ENCODE data around the gene SH3RF3.
"Not testable (repeated sequence)": the region's sequence is repeated elsewhere in the genome, so short reads cannot be mapped to it uniquely, and the experiment has no call there.

The SH3RF3 gene

DNA sequence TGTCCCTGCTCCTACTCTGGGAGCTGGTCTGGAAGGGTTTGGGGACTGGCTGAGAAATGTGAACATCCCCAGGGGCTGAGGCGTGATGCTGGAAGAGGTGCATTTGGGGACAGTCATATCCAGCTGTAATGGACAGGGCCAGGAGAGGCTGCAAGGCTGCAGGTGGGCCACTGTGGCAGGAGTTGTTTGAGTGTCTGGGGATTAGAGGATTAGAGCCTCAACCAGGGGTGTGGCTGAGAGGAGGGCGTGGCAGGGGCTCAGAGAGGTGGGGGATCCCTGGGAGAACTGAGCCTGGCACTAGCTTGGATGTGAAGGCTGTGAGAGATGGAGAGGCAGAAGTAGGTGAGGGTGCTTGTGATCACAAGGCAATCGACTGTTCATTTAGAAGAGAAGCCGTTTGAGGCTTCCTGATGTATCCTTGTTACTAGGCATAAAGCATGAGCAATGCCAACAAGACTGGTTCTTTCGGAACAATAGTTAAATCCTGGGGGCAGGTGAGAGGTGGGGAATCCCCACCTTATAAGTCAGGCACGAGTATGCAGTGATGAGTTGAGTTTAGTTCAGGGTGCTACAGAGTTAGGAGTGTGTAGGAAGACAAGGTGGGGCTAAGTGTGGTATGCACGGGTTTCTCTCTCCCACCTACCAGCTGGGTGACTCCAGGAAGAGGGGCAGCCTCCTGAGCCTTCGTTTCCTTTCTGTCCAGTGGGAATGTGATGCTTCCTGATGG lies 31.9 kb downstream of the SH3RF3 start:
- no peak for DNase-seq

DNA sequence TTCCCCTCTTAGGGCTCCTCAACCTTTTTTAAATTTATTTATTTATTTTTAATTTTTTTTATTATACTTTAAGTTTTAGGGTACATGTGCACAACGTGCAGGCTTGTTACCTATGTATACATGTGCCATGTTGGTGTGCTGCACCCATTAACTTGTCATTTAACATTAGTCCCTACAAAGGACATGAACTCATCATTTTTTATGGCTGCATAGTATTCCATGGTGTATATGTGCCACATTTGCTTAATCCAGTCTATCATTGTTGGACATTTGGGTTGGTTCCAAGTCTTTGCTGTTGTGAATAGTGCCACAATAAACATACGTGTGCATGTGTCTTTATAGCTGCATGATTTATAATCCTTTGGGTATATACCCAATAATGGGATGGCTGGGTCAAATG lies 33.4 kb downstream of the SH3RF3 start:
- not testable (repeated sequence) for DNase-seq

DNA sequence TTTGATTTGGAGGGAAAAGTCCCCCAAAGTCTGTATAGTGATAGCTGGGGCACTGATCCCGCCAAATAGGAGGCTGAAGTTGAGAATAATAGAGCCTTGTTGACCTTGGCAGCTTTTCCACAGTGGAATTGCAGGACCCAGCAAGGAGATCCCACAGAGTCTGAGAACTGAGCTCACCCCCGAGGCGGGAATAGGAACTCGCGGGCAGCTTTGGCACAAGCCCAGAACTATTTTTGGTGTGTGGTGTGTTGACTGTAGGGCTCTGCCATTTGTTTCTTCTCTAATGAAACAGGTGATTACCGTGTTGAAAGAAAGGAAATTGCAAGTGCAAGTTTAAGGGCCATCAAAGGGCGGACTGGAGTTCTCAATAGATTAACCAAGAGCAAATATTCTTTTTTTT lies 34.0 kb downstream of the SH3RF3 start:
- DNase-seq, result no peak

DNA sequence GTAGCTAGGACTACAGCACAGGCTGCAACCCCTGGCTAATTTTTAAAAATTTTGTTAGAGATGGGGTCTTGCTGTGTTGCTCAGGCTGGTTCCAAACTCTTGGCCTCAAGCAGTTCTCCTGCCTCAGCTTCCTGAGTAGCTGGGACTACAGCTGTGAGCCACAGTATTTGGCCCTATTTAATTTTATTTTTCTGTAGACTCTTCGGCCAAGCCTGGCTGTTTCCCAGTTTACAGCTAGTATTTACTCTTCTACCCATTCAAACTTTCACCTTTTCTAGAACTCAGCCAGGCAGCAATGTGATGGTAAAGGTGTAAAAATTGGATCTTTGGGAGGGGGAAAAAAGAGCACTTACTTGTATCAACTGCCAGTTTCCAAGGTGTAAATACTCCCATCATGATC lies 35.3 kb downstream of the SH3RF3 start:
- DNase-seq, result no peak

DNA sequence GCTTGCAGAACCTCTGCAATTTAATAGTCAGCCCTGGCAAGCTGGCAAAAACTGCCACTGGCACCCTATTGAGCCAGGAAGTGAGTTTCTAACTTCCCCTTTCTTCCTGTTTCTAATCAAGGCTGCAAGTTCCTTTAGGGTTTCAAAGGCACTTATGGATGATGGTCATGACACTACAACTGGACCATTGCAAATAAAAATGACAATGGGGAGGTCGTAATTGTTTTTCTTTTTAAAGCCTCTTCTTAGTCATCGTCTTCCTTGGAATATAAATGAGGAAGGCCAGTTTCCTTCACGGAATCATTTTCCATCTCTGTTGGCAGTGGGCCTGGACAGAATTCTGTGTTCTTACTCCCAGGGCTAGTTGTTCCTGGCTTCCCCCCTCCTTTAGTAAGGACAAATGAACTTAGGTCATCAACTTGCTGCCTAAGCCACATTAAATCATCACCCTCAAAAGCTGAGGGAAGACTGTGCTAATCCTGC lies 35.8 kb downstream of the SH3RF3 start:
- DNase-seq, result no peak

DNA sequence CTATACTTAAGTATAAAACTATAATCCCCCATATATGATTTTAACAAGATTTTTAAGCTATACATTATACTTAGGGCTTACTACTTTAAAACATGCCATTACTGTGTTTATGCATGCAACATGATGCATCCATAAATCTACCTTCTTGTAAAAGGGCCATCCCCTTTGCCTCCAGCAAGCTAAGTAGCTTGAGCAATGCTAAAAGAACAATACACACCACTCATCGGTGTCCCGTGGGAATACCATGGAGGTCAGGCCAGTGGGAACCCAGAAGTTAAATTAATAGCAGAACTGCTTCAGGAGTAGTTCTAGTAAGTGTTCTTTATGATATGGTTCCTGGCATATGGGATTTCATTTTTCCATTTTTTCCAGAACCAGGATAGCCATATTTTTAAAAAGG lies 37.8 kb downstream of the SH3RF3 start:
- no peak for DNase-seq

DNA sequence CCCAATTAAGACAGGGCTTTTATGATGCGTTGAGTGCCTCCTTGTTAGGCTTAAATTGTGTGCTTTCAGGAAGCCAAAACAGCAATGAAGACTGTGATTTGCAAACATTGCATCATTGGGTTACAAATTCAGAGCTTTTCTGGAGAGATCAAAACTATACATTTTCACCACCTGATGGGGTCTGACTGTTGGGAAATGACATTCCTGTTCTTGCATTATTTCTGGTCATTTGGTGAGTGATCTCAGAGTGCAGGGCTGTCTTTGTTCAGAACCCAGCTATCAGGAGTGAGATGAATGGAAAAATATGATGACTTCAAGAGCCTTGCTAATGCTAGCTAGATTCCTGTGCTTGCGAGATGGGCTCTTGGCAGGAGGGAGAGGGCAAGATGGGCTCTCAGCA lies 39.1 kb downstream of the SH3RF3 start:
- no peak for DNase-seq

DNA sequence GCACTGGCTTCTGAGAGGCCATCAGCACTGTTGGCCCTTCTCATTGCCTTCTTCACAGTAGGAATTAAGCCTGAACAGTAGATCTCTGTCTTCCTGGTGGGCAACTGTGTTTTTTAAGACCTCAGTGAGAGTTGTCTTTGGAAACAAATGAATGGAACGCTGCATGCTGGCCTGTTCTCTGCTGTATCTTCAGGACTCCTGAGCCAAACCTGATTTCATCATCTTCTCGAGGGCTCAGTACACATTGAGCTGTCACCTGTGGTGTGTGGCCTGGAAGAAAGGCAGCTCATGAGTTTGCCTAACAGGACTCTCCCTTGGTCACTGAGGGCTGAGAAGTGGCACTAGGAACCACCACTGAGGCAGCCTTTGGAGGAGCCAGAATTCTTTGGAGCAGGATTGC lies 39.7 kb downstream of the SH3RF3 start:
- DNase-seq, result no peak

DNA sequence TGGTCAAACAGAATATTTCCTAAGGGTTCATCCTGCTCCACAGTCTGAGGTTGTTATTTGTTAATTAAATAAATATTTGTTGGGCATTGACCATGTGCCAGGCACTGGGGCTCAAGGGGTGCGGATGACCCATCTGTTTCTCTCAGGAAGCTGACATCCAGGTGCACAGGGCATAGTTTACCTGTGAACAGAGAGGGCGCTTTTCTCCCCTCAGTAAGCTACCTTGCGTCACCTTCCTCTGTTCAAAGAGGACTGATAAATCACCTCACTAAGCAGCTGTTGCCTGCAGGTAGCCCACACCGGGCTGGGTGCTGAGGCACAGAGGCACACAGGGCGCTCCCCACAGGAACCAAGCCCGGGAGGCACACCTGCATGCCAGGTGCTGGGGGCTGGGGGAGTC lies 41.6 kb downstream of the SH3RF3 start:
- no peak for DNase-seq

DNA sequence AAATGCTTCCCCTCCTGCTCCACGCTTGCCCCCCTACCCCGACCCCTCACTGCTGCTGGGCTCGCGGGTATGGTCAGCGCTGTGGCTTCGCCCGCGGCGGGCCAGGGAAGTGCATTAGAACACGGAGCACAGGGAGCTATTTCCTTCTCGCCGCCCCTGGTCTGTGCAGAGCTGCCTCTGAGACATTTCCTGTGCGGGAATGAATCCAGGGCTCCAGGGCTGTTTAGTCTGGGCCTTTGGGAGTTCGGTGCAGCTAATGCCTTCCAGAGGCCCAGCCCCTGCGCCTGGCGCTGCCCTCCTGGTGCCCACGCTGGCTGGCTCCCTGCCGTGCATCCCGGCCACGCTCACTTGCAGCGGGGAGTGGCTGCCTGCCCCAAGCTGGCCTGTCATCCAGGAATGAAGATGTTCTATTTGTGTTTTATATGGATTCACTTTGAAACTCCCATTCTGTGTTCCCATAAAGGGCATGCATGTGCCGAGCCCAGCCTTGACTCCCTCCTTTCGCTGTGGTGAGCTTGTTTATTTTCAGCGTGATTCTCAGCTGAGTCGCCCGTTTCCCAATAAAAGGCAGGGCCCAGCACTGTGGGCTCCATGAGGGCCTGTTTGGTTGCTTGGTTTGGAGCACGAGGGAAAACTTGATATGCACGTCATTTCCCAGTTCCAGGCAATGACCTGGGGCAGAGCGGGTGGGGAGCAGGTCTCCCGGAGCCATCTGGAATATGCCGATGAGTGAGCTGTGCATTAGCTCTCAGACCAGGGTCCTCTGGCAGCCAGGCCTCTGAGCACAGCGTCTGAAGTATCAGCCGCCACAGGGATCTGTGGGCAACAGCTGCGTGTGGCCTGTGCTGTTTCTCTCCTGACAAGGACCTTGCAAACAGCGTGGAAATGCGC lies 42.7 kb downstream of the SH3RF3 start:
- no peak for DNase-seq

DNA sequence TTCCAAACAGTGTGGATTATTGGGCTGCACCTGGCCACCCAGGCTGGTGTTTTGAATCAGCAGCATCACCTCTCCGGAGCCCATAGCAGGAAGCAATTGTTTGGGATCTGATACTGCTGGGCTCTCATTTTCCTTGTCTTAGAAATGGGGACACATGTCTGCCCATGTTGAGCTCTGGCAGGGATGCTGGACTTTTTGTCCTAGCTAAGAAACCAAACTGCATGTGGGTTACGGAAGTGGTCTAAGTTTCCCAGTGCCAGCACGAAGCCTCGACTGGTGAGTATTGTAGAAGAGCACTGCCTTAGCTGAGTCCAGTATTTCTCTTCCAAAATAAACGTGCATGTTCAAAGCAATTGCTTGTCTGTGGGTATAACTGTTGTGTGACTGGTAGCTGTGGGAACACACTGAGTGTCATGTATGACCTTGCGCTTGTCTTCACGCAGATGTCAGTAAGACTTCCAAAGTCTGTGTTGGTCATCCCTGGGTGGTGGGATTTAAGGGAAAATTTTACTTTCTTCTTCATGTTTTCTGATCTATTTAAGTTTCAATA lies 43.6 kb downstream of the SH3RF3 start:
- no peak for DNase-seq

DNA sequence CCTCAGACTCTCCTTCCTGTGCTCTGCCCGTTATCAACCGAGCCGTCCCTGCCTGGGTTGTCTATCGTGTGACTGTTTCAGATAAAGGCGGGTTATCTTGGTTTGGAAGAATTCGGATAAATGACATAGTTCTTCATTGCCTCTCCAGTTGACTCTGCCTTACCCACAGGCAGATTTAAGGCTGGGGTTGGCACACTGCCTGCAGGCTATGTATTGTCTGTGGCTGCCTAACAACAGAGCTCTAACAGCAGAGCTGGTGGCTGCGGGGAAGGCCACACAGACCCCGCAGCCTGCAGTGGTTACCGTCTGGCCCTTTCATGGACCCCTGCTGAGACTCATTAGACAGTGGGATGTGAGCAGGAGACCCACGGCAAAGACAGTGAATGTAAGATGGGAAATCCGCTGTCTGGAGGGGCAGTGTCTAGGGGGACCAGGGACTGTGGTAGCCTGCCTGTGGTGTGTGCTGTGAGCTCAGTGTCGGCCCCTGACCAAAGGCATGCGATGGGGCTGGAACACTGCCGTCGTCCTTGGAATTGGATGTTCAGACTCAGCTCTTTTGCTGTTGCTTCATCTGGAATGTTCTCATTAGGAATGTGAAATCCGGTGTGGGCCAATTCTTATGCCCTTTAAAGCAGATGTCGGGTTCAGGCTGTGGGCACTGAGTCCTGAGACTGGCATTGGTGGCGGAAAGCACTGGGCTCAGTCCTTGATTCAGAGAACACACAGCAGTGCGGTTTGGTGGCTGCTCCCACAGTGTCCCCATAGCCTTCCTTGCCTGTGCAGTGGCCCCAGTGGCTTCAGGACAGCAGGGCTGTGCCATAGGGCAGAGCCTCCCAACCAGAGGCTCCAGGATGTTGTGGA lies 44.5 kb downstream of the SH3RF3 start:
- DNase-seq, result no peak

DNA sequence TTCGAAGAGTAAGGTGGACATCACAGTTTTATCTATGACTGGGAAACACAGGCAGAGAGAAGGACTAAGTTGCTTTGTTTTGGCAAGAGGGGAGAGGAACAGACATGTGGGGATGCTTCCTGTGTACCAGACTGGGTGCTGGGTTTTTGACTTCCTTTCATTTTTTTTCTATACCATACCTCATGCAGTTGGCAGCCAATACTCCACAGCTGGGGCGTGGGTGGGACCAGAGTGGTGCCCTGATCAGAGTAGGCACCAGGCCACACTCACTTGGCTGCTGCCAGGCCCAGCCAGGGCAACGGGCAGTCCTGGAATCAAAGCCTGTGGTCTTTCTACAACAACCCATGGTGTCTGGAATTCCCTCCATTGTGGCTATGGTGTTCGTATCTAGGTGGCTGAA lies 45.2 kb downstream of the SH3RF3 start:
- no peak for DNase-seq

DNA sequence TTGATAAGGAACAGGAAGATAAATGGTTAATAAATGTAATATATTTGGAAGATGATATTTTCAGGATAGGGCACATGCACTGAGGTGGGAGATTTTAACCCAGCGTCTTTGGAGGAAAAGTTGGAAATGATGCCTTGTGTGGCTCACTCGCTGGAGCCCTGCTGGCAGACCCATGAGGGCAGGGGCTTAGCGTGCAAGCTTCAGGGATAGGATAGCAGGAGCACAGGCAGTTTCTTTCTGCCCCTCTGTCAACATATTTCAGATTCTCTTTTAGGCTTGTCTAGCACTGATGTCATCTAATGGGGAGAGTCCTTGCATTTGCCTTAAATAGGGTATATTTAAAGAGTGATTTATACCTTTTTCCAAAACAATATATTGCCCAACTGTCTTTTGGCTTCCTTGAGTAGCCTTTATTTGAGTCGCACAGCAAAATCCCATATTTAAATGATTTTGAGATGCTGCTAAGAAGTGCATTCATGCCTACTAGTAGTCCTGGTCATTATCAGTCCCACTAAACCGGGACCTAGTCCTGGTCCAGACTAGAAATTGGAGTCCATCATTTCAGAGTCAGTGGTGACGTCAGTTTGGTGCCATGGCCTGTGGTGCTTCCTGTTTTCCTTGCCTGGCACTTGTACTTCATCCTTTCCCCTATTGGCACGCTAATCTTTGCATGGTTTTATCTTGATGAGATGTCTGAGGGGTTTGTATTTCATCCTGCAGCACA lies 45.8 kb downstream of the SH3RF3 start:
- no peak for DNase-seq

DNA sequence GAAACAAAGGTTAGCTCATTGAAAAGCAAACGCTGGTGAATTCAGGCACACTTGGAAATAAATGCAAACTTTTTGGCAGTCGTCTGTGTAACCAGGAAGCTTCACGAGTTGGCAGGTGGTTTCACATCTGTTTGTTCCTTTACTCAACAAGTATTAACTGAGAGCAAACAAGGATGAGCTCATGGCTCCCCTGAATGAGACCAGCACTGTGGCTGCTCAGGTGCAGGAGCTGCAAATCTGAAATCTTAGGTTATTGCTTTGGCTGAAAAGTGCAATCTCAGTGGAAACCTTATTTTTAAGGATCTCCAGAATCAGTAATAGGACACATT lies 46.3 kb downstream of the SH3RF3 start:
- no peak for DNase-seq

DNA sequence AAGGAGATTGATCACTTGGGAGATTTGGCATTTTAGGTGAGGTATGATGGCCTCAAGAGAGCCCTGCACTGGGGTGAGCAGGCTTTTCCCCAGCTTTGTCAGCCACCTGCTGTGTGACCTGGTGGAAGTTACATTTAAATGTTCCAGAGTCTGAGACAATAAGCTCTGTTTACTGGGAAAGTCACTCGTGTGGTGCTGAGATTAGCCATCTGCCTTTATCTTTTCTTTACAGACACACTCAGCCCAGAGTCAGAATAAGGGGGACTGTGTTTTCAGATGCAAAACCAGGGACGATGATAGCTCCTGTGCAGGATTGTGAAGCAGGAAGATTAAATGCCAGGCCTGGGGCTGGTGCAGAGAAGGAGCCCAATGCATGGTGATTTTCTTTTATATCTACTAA lies 47.9 kb downstream of the SH3RF3 start:
- DNase-seq, result no peak

DNA sequence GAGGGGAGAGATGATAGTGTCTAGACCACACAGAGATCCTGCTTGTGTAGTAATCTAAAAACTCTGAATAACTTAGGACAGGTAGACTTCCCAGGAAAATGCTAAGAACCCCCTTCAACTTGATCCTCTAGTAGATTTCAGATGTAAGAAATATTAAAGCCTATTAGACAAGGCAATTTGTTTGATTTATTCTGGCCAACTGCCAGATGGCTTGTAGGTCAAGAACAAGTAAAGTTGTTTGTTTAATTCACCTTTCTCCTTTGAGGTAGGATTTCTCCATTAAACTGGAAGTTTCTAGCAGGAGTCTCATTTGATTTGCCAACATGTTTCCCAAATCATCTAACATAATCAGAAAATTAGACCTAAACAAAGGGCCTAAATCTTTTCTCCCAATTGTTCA lies 48.6 kb downstream of the SH3RF3 start:
- no peak for DNase-seq

DNA sequence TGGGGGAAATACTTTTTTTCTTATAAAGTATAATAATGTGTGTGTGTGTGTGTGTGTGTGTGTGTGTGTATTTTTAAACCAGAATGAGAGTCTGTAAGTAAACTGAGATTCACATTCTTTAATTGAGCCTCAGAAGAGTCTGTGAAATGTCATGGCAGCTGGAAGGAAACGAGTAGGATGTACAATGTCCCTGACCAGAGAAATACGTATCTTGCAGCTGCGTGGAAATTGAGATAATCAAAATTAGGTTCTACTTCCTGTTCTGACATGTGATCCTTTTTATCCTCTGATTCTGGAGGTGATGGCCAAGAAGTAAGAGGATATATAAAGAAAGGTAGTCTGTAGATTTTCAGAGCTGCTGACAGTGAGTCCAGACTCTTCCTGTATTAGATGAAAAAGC lies 50.0 kb downstream of the SH3RF3 start:
- no peak for DNase-seq

DNA sequence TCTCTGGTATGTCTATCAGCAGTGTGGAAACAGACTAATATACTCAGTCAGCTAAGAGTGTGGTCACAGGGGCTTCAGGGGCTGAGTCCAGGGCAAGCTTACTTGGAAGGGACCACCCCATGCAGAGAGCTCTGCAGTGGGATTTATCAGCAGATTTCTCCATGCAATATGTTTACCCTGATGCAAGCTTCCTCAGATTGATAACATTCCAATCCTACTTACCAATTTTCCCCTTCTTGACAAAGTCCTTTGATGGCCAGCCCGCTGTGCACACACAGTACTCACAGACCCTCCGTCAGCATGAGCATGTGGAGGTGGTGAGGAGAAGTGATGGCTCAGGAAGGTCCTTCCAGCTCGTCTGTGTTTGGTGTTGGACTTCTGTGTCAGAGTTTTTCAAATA lies 51.8 kb downstream of the SH3RF3 start:
- DNase-seq, result no peak

DNA sequence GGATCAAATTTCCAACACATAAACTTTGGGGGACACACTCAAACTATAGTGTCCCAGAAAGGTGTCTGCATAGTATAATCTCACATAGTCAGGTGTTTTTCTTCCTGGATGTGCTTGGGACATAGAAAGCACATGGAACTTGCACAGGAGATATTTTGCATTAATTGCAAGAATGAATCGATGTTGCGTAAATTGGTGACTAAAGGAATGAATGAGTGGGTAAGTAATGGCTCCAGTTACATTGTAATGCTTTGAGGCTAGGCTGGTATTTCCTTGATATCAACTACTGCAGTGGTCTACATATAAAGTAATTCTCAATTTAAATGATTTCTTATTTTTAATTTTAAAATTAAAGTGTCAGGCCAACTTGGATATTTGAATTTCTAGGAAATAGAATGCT lies 53.4 kb downstream of the SH3RF3 start:
- DNase-seq, result no peak

DNA sequence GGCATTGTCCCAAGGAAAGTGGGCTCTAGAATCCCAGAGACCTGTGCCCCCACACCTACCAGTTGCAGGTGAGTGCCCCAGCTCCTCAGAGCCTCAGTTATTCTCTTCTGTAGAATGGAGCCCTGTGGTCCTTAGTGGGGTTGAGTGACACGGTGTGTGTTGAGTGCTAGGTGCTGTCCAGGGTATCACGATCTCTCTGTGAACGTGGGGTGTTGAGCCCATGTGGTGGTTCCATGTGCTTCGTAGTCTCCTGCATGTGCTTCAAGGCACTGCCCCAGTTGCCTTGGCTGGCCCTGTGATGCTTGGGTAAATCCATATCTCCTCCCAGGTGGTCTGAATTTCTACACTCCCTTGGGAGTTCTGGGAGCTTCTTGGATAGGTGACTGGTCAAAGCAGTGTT lies 54.9 kb downstream of the SH3RF3 start:
- DNase-seq, result no peak

DNA sequence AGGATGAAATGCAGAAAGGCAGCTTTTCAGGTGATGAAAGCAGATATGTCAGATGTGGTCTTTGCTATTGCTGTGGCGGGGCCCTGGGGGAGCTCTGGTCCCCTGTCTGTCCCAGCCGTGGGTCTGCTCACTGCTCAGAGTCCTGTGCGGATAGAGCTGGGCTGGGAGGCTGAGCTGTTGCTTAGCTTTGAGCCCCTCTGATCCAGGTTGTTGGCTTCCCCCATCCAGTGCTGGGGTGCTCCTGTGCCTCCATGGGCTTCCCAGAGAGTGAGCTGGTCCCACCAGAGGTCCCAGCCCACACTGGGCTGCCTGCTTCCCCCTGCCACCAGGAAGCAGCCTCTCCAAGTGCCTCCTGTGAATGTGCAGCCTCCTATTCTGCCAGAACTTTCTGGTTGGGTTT lies 55.4 kb downstream of the SH3RF3 start:
- DNase-seq, result no peak

DNA sequence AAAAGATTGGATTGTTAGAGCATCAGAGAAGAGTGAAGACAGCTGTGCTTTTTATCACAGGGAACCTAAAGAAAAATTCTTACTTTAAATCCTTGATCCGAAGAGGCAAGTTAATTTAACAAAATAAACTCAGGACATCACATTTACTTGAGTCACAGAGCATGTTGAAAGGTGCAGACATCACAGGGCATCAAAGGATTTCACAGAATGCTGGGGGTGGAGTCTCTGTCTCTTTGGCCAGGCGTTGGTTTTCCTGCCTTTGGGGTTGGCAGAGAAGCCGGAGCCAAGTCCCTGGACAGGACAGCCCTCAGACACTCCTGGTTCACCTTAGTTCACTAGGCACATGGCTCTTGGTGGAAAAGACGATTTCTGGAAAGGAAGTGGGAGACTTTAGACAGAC lies 56.3 kb downstream of the SH3RF3 start:
- no peak for DNase-seq
